Thoracic aorta (tissue), 2 donors: Measurements from ENCODE around the gene PPDPF. TPM values are rescaled to one million over a fixed set of nuclear protein-coding genes. Genes with fewer than 3 reads are reported as not detected.
A peak's percentile ranks its signal among the peaks of the same experiment; 100 is the strongest.

Experiments used
- ATAC-seq: fragments of 150-250 bp; one replicate; pipeline ENCODE4 v1.8.0; 2017; ENCODE audit warnings: low read depth; ENCODE audit not compliant: insufficient number of reproducible peaks, low FRiP score
- DNase-seq: peaks from one replicate; pipeline ENCODE4 v3.0.0-alpha.2; 2020; ENCODE audit warnings: low spot score
- H3K27ac ChIP-seq, 2 donors: fragments of 200-600 bp; sonication (generic); 1 replicate in 1 of 2; 2 replicates in 1 of 2; pipeline ENCODE4 v1.5.1; 2016; ENCODE audit warnings: mild to moderate bottlenecking in 2 of 2, moderate library complexity in 2 of 2
- H3K27me3 ChIP-seq: fragments of 200-600 bp; sonication (generic); replicated peaks from 2 replicates; pipeline ENCODE4 v1.6.0; 2016; ENCODE audit warnings: mild to moderate bottlenecking; ENCODE audit not compliant: insufficient read depth
- H3K36me3 ChIP-seq: fragments of 200-600 bp; sonication (generic); one replicate; pipeline ENCODE4 v1.5.1; 2016
- H3K4me1 ChIP-seq, 2 donors: fragments of 200-600 bp; sonication (generic); 1 replicate in 1 of 2; 2 replicates in 1 of 2; pipeline versions ENCODE4 v1.5.1 to v1.6.0; 2016; ENCODE audit warnings: low read depth in 2 of 2, mild to moderate bottlenecking in 1 of 2; ENCODE audit not compliant: control insufficient read depth in 1 of 2
- H3K4me3 ChIP-seq: fragments of 200-600 bp; sonication (generic); 2 replicates; pipeline ENCODE4 v1.5.1; 2016; ENCODE audit warnings: mild to moderate bottlenecking
- H3K9me3 ChIP-seq: fragments of 200-600 bp; sonication (generic); 2 replicates; pipeline ENCODE4 v1.5.1; 2016
- CTCF ChIP-seq: fragments of 200-600 bp; sonication (generic); IDR thresholded peaks from one replicate; pipeline ENCODE4 v1.5.1; 2019; ENCODE audit warnings: antibody characterized with exemption
- total RNA-seq, 2 donors: library from RNA; depleted of rRNA; stranded (reverse); fragments of >200 nt; gene quantifications; one replicate each; pipeline versions ENCODE4 v1.1.0 to v1.2.3, GENCODE V29; 2016

The PPDPF gene
- total RNA-seq, 2 donors from 2014 or later = 105 to 197 TPM

- Histone ChIP-seq H3K4me3 (peak overlapping the region; percentile 68), H3K4me1 (peaks cover 5 to 24% of the 10 kb centered on the region in 2 donors), H3K9me3 (no peaks in the 10 kb centered on the region), H3K36me3 (no peaks in the 10 kb centered on the region), H3K27ac (no peak overlapping the region), H3K27me3 (no peaks in the 10 kb centered on the region)
- peak; percentile 93 for TF ChIP-seq CTCF
- ATAC-seq (no peak), DNase-seq (no peak)
These were observed 24.6 kb upstream of the PPDPF start for GRCh38 chr20:63495741-63496595.

GRCh38 chr20:63496596-63497120 is 23.9 kb upstream of the PPDPF start:
- H3K27ac ChIP-seq = no peak overlapping the region
- no peak for ATAC-seq
- peak overlapping the region; percentile 68 for H3K4me3 ChIP-seq
- TF ChIP-seq CTCF = no peak
- H3K4me1 ChIP-seq = peaks cover 5 to 24% of the 10 kb centered on the region in 2 donors
- no peaks in the 10 kb centered on the region for H3K27me3 ChIP-seq
- H3K36me3 ChIP-seq = no peaks in the 10 kb centered on the region
- H3K9me3 ChIP-seq = no peaks in the 10 kb centered on the region
- DNase-seq = no peak

DNA sequence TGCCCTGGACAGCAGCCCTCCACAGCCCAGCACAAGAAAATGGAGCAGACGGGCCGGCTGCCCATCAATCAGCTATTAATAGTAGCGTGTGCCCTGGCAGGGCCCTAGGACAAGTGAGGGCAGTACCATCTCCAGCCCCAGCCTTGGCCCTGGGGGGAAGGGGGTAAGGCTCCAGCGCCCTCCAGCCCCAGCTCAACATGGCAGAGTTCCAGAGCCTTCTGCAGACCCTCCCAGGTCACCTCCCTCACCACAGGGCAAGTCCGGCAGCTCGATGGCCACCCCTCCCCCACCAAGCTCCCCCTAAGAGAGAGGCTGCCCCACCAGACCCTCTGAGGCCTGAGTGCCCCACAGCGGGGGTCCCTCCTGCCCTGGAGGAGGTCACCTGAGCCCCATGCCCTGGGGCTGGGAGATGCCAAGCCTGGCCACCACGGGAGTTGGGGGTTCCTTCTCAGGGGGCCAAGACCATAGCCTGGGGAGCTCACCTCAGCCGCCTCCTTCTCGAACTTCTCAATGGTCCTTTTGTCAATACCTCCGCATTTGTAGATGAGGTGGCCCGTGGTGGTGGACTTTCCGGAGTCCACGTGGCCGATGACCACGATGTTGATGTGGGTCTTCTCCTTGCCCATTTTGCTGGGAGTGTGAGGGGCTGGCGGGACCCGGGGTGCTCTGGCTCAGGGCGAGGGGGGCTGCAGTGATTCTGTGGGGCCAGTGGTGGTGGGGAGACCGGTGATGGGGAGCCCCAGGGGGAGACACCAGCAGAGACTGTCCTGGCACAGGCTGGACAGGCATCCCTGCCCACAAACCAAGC is 23.2 kb upstream of the PPDPF start:
- H3K27ac ChIP-seq = no peak overlapping the region
- peaks cover 5 to 24% of the 10 kb centered on the region in 2 donors for H3K4me1 ChIP-seq
- no peaks in the 10 kb centered on the region for H3K27me3 ChIP-seq
- TF ChIP-seq CTCF = no peak
- H3K36me3 ChIP-seq = no peaks in the 10 kb centered on the region
- no peak overlapping the region for H3K4me3 ChIP-seq
- DNase-seq = no peak
- no peaks in the 10 kb centered on the region for H3K9me3 ChIP-seq
- ATAC-seq = no peak

DNA sequence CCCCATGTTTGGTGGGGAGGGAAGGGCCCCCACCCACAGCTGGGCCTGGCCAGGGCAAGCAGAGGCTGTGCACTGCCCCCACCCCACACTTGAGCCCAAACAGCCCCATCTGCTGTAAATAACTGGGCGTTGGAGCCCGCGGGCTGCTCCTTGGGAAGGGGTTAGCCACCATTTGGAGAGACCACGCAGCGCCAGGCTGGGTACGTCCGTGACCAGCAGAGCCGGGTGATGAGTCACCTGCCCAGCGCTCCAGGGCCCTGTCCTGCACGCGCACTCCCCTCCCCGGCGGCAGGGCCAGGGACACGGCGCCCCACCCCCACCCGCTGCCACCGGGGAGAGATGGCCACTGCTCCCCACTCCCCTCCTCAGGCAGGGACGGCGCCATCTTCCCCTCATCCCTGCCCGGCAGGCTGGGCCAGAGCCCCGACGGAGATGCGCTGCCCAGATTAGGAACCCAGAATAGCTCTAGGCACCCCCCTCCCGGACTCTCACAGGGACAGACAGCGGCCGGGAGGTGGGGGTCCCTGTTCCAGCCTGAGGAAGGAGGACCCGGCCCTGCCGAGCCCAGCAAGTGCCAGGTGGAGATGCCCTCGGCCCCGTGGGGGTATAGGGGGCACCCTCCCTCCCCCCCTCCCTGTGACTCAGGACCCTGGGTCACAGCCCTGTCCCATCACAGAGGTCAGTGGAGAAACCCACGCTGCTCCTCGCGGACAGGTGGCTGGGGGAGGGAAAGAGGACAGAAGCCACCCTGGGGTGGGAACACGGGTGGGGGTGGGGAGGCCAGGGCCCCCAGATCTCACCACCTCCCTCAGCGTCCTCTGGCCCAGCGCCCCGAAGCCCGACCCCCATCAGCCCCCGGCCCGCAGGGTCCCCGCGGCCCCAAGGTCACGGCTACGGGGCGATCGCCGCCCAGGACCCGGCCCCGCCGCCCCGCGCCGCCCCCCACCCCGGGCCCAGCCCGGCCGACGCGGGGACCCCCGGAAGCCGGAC is 22.3 kb upstream of the PPDPF start:
- no peak overlapping the region for H3K27ac ChIP-seq
- peak overlapping the region; percentile 65 for H3K4me3 ChIP-seq
- peaks cover 5 to 24% of the 10 kb centered on the region in 2 donors for H3K4me1 ChIP-seq
- no peak for TF ChIP-seq CTCF
- no peaks in the 10 kb centered on the region for H3K27me3 ChIP-seq
- no peaks in the 10 kb centered on the region for H3K9me3 ChIP-seq
- DNase-seq = no peak
- no peaks in the 10 kb centered on the region for H3K36me3 ChIP-seq
- no peak for ATAC-seq
